ENCODE data around the gene CCNY. TPM values are rescaled to one million over a fixed set of nuclear protein-coding genes. Genes with fewer than 3 reads are reported as not detected.

CCNY gene
- total RNA-seq, 3 donors from 2014 or later = 48.6 to 64.4 (median 51.5) TPM

DNA sequence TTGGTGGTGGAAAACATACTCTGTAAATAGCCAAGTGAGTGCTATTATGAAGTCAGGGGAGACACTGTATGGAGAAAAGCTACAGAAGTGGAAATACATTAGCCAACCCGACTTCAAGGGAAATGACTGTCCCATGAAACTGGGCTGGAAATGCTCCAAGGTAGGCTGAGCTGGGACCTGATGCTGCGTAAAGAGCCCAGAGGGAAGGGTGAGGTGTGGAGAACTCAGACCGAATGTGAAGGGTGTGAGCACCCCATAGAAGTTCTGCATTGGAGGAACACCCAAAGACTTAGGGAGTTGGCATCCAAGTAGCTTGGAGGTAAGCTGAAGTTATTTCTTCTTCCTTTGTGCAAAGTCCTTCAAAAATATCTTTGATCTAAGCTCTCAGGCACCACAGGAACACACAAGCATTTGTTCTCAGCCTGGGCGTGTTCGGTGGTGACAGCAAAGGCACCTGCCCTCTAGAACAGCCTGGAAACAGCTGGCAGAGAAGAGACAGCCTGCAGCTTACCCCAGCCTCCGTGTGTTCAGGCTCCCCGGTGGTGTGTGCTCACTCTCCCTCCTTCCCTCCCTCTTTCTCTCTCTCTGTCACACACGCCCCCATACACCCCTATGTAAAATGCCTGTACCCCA is 249.7 kb downstream of the CCNY start:
- DNase-seq (no peak), ATAC-seq (peak; percentile 67)
- Histone ChIP-seq H3K4me1 (ENCODE audit: low read depth) (no peaks in the 10 kb centered on the region), H3K9me3 (no peaks in the 10 kb centered on the region), H3K36me3 (ENCODE audit: low read depth) (no peaks in the 10 kb centered on the region), H3K4me3 (no peak overlapping the region)
- TF ChIP-seq, protein P1, sequence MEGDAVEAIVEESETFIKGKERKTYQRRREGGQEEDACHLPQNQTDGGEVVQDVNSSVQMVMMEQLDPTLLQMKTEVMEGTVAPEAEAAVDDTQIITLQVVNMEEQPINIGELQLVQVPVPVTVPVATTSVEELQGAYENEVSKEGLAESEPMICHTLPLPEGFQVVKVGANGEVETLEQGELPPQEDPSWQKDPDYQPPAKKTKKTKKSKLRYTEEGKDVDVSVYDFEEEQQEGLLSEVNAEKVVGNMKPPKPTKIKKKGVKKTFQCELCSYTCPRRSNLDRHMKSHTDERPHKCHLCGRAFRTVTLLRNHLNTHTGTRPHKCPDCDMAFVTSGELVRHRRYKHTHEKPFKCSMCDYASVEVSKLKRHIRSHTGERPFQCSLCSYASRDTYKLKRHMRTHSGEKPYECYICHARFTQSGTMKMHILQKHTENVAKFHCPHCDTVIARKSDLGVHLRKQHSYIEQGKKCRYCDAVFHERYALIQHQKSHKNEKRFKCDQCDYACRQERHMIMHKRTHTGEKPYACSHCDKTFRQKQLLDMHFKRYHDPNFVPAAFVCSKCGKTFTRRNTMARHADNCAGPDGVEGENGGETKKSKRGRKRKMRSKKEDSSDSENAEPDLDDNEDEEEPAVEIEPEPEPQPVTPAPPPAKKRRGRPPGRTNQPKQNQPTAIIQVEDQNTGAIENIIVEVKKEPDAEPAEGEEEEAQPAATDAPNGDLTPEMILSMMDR (IDR thresholded peaks at IDR 0.05) = no peak
- intact Hi-C loops (cut with DNase I, micrococcal nuclease) = no loop called here

DNA sequence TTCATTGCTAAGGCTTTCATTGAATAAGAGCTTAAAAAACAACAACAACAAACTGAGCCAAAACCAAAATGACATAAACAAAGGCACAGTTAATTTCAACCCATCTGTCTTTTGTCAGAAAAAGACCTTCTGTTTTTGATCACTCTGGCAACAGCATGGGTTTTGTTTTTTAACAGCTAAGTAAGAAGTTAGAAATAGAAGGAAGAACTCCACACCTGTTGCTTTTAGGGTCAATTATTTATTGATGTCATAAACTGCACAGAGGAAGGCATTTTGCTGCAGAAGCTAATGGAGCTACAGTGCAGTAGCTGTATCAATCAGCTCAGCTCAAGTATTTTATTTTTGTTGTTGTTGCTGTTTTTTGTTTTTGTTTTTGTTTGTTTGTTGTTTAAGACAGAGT is 252.5 kb downstream of the CCNY start:
- no peaks in the 10 kb centered on the region for H3K9me3 ChIP-seq
- no peaks in the 10 kb centered on the region for H3K36me3 ChIP-seq (ENCODE audit: low read depth)
- TF ChIP-seq, protein P1 (IDR thresholded peaks at IDR 0.05) = no peak
- no peak for ATAC-seq
- no peak overlapping the region for H3K4me3 ChIP-seq
- DNase-seq = no peak
- intact Hi-C loops (cut with DNase I, micrococcal nuclease) = no loop called here
- H3K4me1 ChIP-seq (ENCODE audit: low read depth) = no peaks in the 10 kb centered on the region

DNA sequence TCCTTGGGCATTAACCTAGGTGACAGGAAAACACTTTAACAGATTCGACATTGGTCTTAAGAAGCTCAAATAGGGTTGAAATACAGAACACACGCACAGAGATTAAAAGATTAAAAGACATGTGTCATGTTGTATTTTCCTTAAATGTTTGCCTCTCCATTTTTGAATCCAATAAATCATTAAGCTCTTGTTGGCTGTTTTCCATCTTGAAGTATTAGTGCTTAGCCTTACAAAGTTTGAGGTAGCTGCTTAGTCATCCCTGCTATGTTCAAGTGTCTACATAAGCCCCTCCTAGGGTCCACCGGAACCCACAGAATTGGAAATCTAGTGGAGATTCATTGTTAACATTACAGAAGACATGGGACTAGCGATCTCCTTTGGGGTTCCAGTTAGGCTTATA is 256.1 kb downstream of the CCNY start:
- Histone ChIP-seq H3K36me3 (ENCODE audit: low read depth) (no peaks in the 10 kb centered on the region), H3K4me3 (no peak overlapping the region), H3K9me3 (no peaks in the 10 kb centered on the region), H3K4me1 (ENCODE audit: low read depth) (no peaks in the 10 kb centered on the region)
- TF ChIP-seq, protein P1 (IDR thresholded peaks at IDR 0.05) = no peak
- intact Hi-C loops (cut with DNase I, micrococcal nuclease) = no loop called here
- no peak for DNase-seq
- ATAC-seq = no peak

DNA sequence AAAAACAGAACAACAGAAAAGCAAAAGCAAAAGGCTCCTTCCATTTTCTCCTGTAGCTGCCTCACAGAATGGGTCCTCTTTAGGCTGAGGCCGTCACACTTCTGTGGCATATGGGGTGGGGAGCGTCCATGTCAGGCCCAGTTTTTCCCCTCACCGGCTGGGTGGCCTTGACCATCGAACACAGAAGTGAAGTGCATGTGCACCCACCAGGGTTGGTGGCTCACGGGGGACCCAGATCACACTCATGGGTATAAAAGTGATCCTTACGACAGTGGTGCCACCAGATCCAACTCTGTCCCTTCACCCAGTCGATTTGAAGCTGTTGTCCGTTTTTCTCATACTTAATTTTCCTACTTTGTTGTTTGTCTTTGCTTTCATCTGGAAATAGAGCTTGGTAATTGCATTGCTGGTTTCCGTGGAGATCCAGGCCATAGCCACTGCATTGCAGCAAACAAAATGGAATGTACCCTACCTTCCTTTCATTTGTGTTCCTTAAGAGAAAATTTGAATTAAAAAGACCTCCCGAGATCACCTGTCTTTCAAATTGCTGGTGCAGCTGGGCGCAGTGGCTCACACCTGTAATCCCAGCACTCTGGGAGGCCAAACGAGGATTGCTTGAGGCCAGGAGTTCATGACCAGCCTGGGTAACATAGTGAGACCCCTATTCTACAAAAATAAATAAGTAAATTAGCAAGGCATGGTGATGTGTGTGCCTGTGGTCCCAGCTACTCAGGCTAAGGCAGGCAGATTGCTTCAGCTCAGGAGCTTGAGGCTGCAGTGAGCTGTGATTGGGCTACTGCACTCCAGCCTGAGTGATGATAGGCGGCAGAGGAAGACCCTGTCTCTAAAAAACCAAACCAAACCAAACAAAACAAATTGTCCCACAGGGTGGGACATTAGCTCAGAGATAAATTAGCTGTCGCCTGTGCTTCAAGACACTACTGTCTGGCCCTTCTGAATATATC is 258.1 kb downstream of the CCNY start:
- no peak for DNase-seq
- TF ChIP-seq, protein P1 (IDR thresholded peaks at IDR 0.05) = no peak
- Histone ChIP-seq H3K36me3 (ENCODE audit: low read depth) (no peaks in the 10 kb centered on the region), H3K4me3 (no peak overlapping the region), H3K4me1 (ENCODE audit: low read depth) (no peaks in the 10 kb centered on the region), H3K9me3 (no peaks in the 10 kb centered on the region)
- no peak for ATAC-seq
- intact Hi-C loops (cut with DNase I, micrococcal nuclease) = no loop called here

DNA sequence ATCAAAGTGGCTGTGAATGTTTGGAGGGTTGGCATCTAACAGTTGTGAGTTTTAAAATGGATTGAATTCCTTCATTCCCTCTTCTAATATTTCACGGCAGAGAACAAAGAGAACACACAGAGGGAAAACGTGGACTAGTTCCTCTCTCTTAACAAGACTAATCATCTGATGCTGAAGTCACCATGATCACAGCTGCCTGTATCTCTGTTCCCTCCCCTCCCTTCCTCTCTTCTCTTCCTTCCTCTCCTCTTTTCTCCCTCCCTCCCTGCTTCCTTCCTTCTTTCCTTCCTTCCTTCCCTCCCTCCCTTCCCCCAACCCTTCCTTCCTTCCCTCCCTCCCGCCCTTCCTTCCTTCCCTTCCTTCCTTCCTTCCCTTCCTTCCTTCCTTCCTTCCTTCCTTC is 258.8 kb downstream of the CCNY start:
- H3K4me3 ChIP-seq = no peak overlapping the region
- no peaks in the 10 kb centered on the region for H3K36me3 ChIP-seq (ENCODE audit: low read depth)
- no peak for ATAC-seq
- no peaks in the 10 kb centered on the region for H3K9me3 ChIP-seq
- TF ChIP-seq, protein P1 (IDR thresholded peaks at IDR 0.05) = no peak
- no peak for DNase-seq
- H3K4me1 ChIP-seq (ENCODE audit: low read depth) = no peaks in the 10 kb centered on the region
- intact Hi-C loops (cut with DNase I, micrococcal nuclease) = no loop called here

Measured in mucosa of descending colon (tissue), 3 donors.